IgD-negative memory B cell (primary cell): ENCODE measurements around the gene SLIT3. TPM values are rescaled to one million over a fixed set of nuclear protein-coding genes. Genes with fewer than 3 reads are reported as not detected.

Source experiments
- H3K27ac Mint-ChIP-seq, 3 donors: one replicate each; pipeline ENCODE4 v1.8.0; 2020 to 2022; ENCODE audit warnings: mild to moderate bottlenecking in 3 of 3, mixed read lengths in 3 of 3, moderate library complexity in 1 of 3
- H3K27me3 Mint-ChIP-seq: one replicate; pipeline ENCODE4 v1.8.0; 2021; ENCODE audit warnings: mixed read lengths
- H3K36me3 Mint-ChIP-seq: one replicate; pipeline ENCODE4 v1.8.0; 2020; ENCODE audit warnings: mild to moderate bottlenecking, mixed read lengths
- H3K4me1 Mint-ChIP-seq, 3 donors: one replicate each; pipeline ENCODE4 v1.8.0; 2020 to 2022; ENCODE audit warnings: mixed read lengths in 3 of 3, mild to moderate bottlenecking in 1 of 3
- H3K4me3 Mint-ChIP-seq, 4 donors: one replicate each; pipeline ENCODE4 v1.8.0; 2020 to 2022; ENCODE audit warnings: mild to moderate bottlenecking in 4 of 4, mixed read lengths in 4 of 4, moderate library complexity in 3 of 4
- H3K9me3 Mint-ChIP-seq, 3 donors: one replicate each; pipeline ENCODE4 v1.8.0; 2020 to 2021; ENCODE audit warnings: mixed read lengths in 3 of 3, mild to moderate bottlenecking in 1 of 3
- polyA plus RNA-seq: library from polyadenylated mRNA; unstranded; fragments of 300-500 nt; fragmentation: Illumina TruSeq; gene quantifications from one replicate; pipeline ENCODE4 v1.2.3, GENCODE V29; 2021

SLIT3 gene
- polyA plus RNA-seq, 1 donor from 2014 or later = not detected

GRCh38 chr5:168816661-168817060 is 484.3 kb downstream of the SLIT3 start:
- H3K27ac Mint-ChIP-seq = no peak overlapping the region
- H3K4me1 Mint-ChIP-seq = no peaks in the 10 kb centered on the region
- no peak overlapping the region for H3K4me3 Mint-ChIP-seq
- H3K36me3 Mint-ChIP-seq = no peaks in the 10 kb centered on the region
- peaks cover 2% of the 10 kb centered on the region for H3K27me3 Mint-ChIP-seq
- no peaks in the 10 kb centered on the region for H3K9me3 Mint-ChIP-seq

- Mint-ChIP-seq H3K9me3 (no peaks in the 10 kb centered on the region), H3K27me3 (no peaks in the 10 kb centered on the region), H3K36me3 (no peaks in the 10 kb centered on the region), H3K27ac (no peak overlapping the region), H3K4me3 (no peak overlapping the region), H3K4me1 (no peaks in the 10 kb centered on the region)
These were observed 487.6 kb downstream of the SLIT3 start for GRCh38 chr5:168813184-168813968.

- H3K4me1 Mint-ChIP-seq = no peaks in the 10 kb centered on the region
- H3K27ac Mint-ChIP-seq = no peak overlapping the region
- H3K27me3 Mint-ChIP-seq = no peaks in the 10 kb centered on the region
These were observed 490.3 kb downstream of the SLIT3 start for GRCh38 chr5:168810641-168811040.

DNA sequence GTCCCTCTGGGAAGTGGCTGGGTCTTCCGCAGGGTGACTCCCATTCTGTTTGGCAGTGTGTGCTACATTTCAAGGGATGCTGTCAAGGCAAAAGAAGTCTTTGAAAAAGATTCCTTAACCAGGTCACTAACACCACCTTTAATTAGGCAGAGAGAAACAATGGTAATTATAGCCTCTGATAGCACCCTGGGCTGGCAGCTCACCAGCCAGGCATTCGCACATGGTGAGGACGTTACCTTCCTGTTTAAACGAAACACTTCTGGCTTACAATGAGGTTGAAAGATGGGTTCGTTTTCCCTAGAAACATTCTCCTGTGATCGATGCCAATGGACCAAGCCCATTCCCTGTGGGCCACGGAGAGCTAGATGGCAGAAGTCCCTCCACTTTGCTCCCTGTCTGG is 491.7 kb downstream of the SLIT3 start:
- Mint-ChIP-seq H3K4me1 (no peaks in the 10 kb centered on the region), H3K27ac (no peak overlapping the region), H3K36me3 (no peaks in the 10 kb centered on the region)

More at GRCh38 chr5:168810641-168811040, 490.3 kb downstream of the SLIT3 start:
- H3K36me3 Mint-ChIP-seq = no peaks in the 10 kb centered on the region
- no peaks in the 10 kb centered on the region for H3K9me3 Mint-ChIP-seq
- H3K4me3 Mint-ChIP-seq = no peak overlapping the region

GRCh38 chr5:168808051-168808616 is 492.8 kb downstream of the SLIT3 start:
- Mint-ChIP-seq H3K9me3 (no peaks in the 10 kb centered on the region), H3K27me3 (no peaks in the 10 kb centered on the region), H3K4me1 (no peaks in the 10 kb centered on the region), H3K36me3 (peaks cover 2% of the 10 kb centered on the region), H3K27ac (no peak overlapping the region), H3K4me3 (no peak overlapping the region)

More for the DNA sequence above, 491.7 kb downstream of the SLIT3 start:
- Mint-ChIP-seq H3K27me3 (no peaks in the 10 kb centered on the region), H3K4me3 (no peak overlapping the region), H3K9me3 (no peaks in the 10 kb centered on the region)

GRCh38 chr5:168807287-168807686 is 493.7 kb downstream of the SLIT3 start:
- Mint-ChIP-seq H3K36me3 (peaks cover 2% of the 10 kb centered on the region), H3K27ac (no peak overlapping the region), H3K9me3 (no peaks in the 10 kb centered on the region), H3K27me3 (no peaks in the 10 kb centered on the region), H3K4me1 (no peaks in the 10 kb centered on the region), H3K4me3 (no peak overlapping the region)

DNA sequence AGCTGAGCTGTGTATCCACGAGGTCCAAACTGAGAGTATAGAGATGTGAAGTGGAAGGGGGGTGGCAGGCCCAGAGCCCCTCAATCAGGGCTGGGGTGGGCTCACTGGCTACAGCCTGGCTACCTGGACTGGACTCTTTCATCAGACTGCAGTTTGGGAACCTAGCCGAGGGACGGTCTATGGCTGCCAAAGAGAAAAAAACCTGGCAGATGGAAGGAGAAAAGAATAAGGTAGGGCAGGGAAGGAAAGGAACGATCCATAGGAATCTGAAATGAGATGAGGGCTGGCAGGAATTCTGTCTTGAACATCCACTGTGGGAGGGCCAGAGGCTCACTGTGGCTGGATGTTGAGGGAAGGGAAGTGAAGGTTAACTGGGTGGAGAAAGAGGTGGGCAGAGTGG is 497.4 kb downstream of the SLIT3 start:
- Mint-ChIP-seq H3K27ac (no peak overlapping the region), H3K27me3 (no peaks in the 10 kb centered on the region), H3K4me1 (no peaks in the 10 kb centered on the region), H3K36me3 (peaks cover 2% of the 10 kb centered on the region), H3K9me3 (no peaks in the 10 kb centered on the region), H3K4me3 (no peak overlapping the region)

- H3K36me3 Mint-ChIP-seq = peaks cover 2% of the 10 kb centered on the region
- no peak overlapping the region for H3K27ac Mint-ChIP-seq
- no peak overlapping the region for H3K4me3 Mint-ChIP-seq
- H3K27me3 Mint-ChIP-seq = no peaks in the 10 kb centered on the region
- no peaks in the 10 kb centered on the region for H3K9me3 Mint-ChIP-seq
- no peaks in the 10 kb centered on the region for H3K4me1 Mint-ChIP-seq
These were observed 498.6 kb downstream of the SLIT3 start for GRCh38 chr5:168802337-168802736.

- peaks cover 2% of the 10 kb centered on the region for H3K27me3 Mint-ChIP-seq
- peaks cover 2% of the 10 kb centered on the region for H3K36me3 Mint-ChIP-seq
- H3K27ac Mint-ChIP-seq = no peak overlapping the region
- no peak overlapping the region for H3K4me3 Mint-ChIP-seq
- no peaks in the 10 kb centered on the region for H3K9me3 Mint-ChIP-seq
- H3K4me1 Mint-ChIP-seq = no peaks in the 10 kb centered on the region
These were observed 499.4 kb downstream of the SLIT3 start for GRCh38 chr5:168801567-168801966.

- H3K27ac Mint-ChIP-seq = no peak overlapping the region
- H3K36me3 Mint-ChIP-seq = peaks cover 2% of the 10 kb centered on the region
- no peaks in the 10 kb centered on the region for H3K4me1 Mint-ChIP-seq
- H3K27me3 Mint-ChIP-seq = peaks cover 2% of the 10 kb centered on the region
- no peak overlapping the region for H3K4me3 Mint-ChIP-seq
- H3K9me3 Mint-ChIP-seq = no peaks in the 10 kb centered on the region
These were observed 500.2 kb downstream of the SLIT3 start for GRCh38 chr5:168800701-168801100.

DNA sequence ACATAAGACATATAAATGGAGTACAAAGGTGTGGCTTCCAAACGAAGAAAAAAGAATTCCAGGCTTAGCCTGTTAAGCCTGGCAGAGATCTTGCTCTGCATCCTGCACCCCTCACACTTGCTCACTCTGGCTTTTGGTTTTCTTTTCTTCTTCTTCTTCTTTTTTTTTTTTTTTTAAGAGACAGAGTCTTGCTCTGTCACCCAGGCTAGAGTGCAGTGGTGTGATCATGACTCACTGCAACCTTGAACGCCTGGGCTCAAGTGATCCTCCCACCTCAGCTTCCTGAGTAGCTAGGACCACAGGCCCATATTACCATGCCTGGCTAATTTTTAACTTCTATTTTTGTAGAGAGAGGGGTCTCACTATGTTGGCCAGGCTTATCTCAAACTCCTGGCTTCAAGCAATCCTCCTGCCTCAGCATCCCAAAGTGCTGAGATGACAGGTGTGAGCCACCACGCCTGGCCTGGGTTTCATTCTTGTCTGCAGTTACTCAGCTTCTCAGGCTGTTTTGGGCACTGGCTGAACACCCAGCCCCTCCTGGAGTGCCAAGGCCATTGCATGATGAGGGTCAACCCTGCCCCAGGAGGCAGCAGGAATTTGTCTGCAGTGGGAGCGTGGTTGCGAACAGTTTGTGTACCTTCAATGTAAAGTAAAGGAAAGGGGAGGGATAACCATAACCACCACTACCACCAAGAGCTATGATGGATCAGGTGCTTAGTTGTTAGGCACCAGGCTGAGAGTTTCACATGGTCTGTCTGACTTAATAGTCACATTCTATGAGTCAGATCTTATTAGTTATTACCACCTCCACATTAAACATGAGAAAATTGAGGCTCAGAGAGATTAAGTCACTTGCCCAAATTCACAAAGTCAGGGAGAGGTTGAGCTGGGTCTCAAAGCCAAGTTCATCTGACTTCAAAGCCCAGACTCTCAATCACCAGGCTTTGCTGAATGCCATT is 502.6 kb downstream of the SLIT3 start:
- H3K27me3 Mint-ChIP-seq = peaks cover 3% of the 10 kb centered on the region
- H3K4me3 Mint-ChIP-seq = no peak overlapping the region
- peaks cover 0 to 1% (median 0%) of the 10 kb centered on the region in 3 donors for H3K4me1 Mint-ChIP-seq
- no peaks in the 10 kb centered on the region for H3K9me3 Mint-ChIP-seq
- H3K27ac Mint-ChIP-seq = no peak overlapping the region
- H3K36me3 Mint-ChIP-seq = peaks cover 2% of the 10 kb centered on the region

DNA sequence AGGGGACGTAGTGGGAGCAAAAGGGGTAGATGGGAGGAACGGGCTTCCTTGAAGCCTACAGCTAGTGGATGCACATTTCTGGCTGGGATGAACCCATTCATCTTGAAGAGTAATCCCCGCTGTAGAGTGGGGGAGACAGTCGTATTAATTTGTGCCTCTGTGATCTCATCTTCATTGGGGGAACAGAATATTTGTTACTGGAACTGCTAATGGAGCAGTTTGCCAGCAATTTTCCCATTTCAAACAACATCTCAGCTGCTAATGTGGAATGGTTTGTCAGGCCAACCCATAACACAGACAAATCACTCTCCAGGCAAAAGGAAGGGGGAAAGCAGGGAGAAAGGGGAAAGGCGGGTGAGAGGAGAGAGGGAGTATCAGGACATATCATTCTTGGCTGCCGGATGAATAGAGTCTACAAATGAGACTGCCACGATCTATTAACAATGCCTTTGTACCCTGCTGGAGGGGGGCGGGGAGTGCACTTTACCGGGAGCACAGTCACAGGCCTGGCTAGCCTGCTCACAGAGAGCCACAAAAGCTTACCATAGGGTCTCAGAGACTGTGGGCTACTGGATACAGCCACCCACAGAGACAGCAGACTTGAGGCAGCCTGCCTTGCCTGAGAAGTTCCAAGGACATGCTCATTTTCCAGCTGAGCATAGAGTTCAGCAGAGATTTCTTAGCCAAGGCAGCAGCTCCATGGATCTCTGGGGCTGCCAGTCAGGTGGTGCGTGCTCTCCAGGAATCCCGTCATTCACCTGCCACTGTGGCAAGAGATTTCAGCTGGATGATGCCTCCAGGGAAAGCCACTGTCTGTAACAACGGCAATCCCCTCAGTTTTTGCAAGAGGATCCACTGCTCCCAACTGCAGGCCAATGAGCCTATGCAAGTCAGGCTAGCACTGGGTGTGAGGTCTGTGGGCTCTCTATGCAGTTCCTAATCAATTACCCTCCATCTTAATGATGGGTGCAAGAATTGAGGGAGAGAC is 504.1 kb downstream of the SLIT3 start:
- H3K27me3 Mint-ChIP-seq = peaks cover 3% of the 10 kb centered on the region
- peaks cover 2% of the 10 kb centered on the region for H3K36me3 Mint-ChIP-seq
- no peaks in the 10 kb centered on the region for H3K9me3 Mint-ChIP-seq
- H3K4me1 Mint-ChIP-seq = peaks cover 0 to 1% (median 0%) of the 10 kb centered on the region in 3 donors
- no peak overlapping the region for H3K4me3 Mint-ChIP-seq
- no peak overlapping the region for H3K27ac Mint-ChIP-seq

- no peak overlapping the region for H3K4me3 Mint-ChIP-seq
- H3K27me3 Mint-ChIP-seq = peaks cover 3% of the 10 kb centered on the region
- no peaks in the 10 kb centered on the region for H3K9me3 Mint-ChIP-seq
- H3K36me3 Mint-ChIP-seq = peaks cover 2% of the 10 kb centered on the region
- H3K27ac Mint-ChIP-seq = no peak overlapping the region
- H3K4me1 Mint-ChIP-seq = peaks cover 0 to 1% (median 0%) of the 10 kb centered on the region in 3 donors
These were observed 504.9 kb downstream of the SLIT3 start for GRCh38 chr5:168796000-168796399.
